GM12878 (cell line): ENCODE measurements around the gene SYT14. TPM values are rescaled to one million over a fixed set of nuclear protein-coding genes. Genes with fewer than 3 reads are reported as not detected.
A peak's percentile ranks its signal among the peaks of the same experiment; 100 is the strongest.

Source experiments
- ATAC-seq: fragments of 200-7000 bp; cut with Tn5 transposase; 3 replicates; pipeline ENCODE4 v1.9.1; 2020; ENCODE audit warnings: mild to moderate bottlenecking, moderate library complexity
- BruUV-seq: library from RNA; stranded (reverse); fragments of 400-500 nt; replicated peaks from 2 replicates; lab custom pipeline; 2021; lab: Mats Ljungman, UMichigan
- CTCF ChIA-PET: fragments of 300-600 bp; sonication (Branson Sonifier 250); formaldehyde crosslinking; extraction: SDS; loops from one replicate; lab custom pipeline; 2021; ENCODE audit warnings: inconsistent platforms; lab: Yijun Ruan, JAX
- POLR2A ChIA-PET: fragments of 350-600 bp; formaldehyde crosslinking; extraction: SDS; loops from one replicate; lab custom pipeline; 2021; ENCODE audit warnings: inconsistent platforms; lab: Charles Lee
- RAD21 ChIA-PET: fragments of 300-600 bp; sonication (Branson Sonifier 250); formaldehyde crosslinking; loops from one replicate; lab custom pipeline; 2023; ENCODE audit warnings: antibody characterized with exemption; ENCODE audit not compliant: unreplicated experiment; lab: Charles Lee
- SMC1A ChIA-PET: fragments of 300-600 bp; sonication (Branson Sonifier 250); formaldehyde crosslinking; loops from one replicate; lab custom pipeline; 2023; ENCODE audit not compliant: unreplicated experiment, uncharacterized antibody; lab: Charles Lee
- DNase-seq: peaks from one replicate; pipeline ENCODE4 v3.0.0-alpha.2; 2011; ENCODE audit warnings: low read depth, low spot score
- FAIRE-seq: peaks from 3 replicates; lab custom pipeline; 2011; peaks lifted over from hg19 to GRCh38; lab: Jason Lieb, UNC
- H2AFZ ChIP-seq: 2 replicates; pipeline ENCODE4 v1.6.0; 2011; ENCODE audit warnings: low read depth, low read length, control low read depth; ENCODE audit not compliant: control insufficient read depth
- H3K27ac ChIP-seq: 2 replicates; pipeline ENCODE4 v1.5.1; 2011; ENCODE audit warnings: control low read depth; ENCODE audit not compliant: control insufficient read depth, insufficient read depth
- H3K27me3 ChIP-seq, 2 experiments: replicated peaks in 1 of 2; 2 replicates each; pipeline versions ENCODE4 v1.6.0 to v1.6.1; 2011; ENCODE audit warnings: low read length in 1 of 2; ENCODE audit not compliant: control insufficient read depth in 2 of 2, insufficient read depth in 2 of 2
- H3K36me3 ChIP-seq, 2 experiments: 2 replicates each; pipeline ENCODE4 v1.5.1; 2011; ENCODE audit warnings: low read length in 1 of 2; ENCODE audit not compliant: control insufficient read depth in 2 of 2, insufficient read depth in 2 of 2
- H3K4me1 ChIP-seq: 2 replicates; pipeline ENCODE4 v1.6.1; 2011; ENCODE audit warnings: mild to moderate bottlenecking, low read length, moderate library complexity, mixed read lengths; ENCODE audit not compliant: control insufficient read depth, insufficient read depth
- H3K4me2 ChIP-seq: 2 replicates; pipeline ENCODE4 v1.6.0; 2011; ENCODE audit warnings: control low read depth; ENCODE audit not compliant: control insufficient read depth, insufficient read depth
- H3K4me3 ChIP-seq: fragments of 200-600 bp; sonication (generic); 2 replicates; pipeline ENCODE4 v1.5.1; 2016
- H3K79me2 ChIP-seq: 2 replicates; pipeline ENCODE4 v1.6.0; 2011; ENCODE audit warnings: low read length; ENCODE audit not compliant: control insufficient read depth, insufficient read depth
- H3K9ac ChIP-seq: 2 replicates; pipeline ENCODE4 v1.8.0; 2011; ENCODE audit warnings: low read length, control low read depth, mixed read lengths; ENCODE audit not compliant: control insufficient read depth, insufficient read depth
- H3K9me3 ChIP-seq: replicated peaks from 3 replicates; pipeline ENCODE4 v1.5.1; 2011; ENCODE audit warnings: mild to moderate bottlenecking, low read length; ENCODE audit not compliant: control insufficient read depth, insufficient read depth
- H4K20me1 ChIP-seq: 2 replicates; pipeline ENCODE4 v1.6.0; 2011; ENCODE audit not compliant: control insufficient read depth, insufficient read depth
- ASH2L ChIP-seq: fragments of 300-600, 200-600 bp; sonication (generic); IDR thresholded peaks from 2 replicates; pipeline ENCODE4 v1.6.1; 2017; ENCODE audit warnings: low read depth, mild to moderate bottlenecking, borderline replicate concordance
- DPF2 ChIP-seq: fragments of 450-650 bp; IDR thresholded peaks from 2 replicates; pipeline ENCODE4 v1.6.1; 2017; ENCODE audit warnings: mild to moderate bottlenecking
- NR2C2 ChIP-seq: IDR thresholded peaks from 2 replicates; pipeline ENCODE4 v1.6.1; 2011; ENCODE audit warnings: borderline replicate concordance, low read depth; ENCODE audit not compliant: control insufficient read depth, insufficient read length
- SIN3A ChIP-seq: IDR thresholded peaks from 2 replicates; pipeline ENCODE4 v1.6.1; 2012; ENCODE audit warnings: low read depth, low read length, improper control_type of control experiment
- ZBTB33 ChIP-seq: fragments of 450-650 bp; IDR thresholded peaks from 2 replicates; pipeline ENCODE4 v1.6.1; 2017; ENCODE audit warnings: mild to moderate bottlenecking
- ZNF24 ChIP-seq: fragments of 450-650 bp; IDR thresholded peaks from 2 replicates; pipeline ENCODE4 v1.6.1; 2017; ENCODE audit warnings: antibody characterized with exemption, mild to moderate bottlenecking
- ZSCAN29 ChIP-seq: fragments of 450-650 bp; IDR thresholded peaks from 2 replicates; pipeline ENCODE4 v1.6.1; 2017; ENCODE audit warnings: mild to moderate bottlenecking, moderate library complexity
- WGBS: methylation state at CpG from one replicate; pipeline ENCODE4 v1.1.6; 2016; ENCODE audit warnings: low lambda C conversion rate; ENCODE audit not compliant: insufficient replicate concordance, insufficient coverage; ENCODE audit errors: missing lambda C conversion rate; 5-methylcytosine and 5-hydroxymethylcytosine counted together
- in situ Hi-C: fragments of 300-500 bp; cut with MboI; formaldehyde crosslinking; loops from 9 replicates; pipeline ENCODE4 v1.14.3; 2018; ENCODE audit warnings: mixed read lengths
- intact Hi-C: fragments of 100-400 bp; cut with micrococcal nuclease; formaldehyde crosslinking; loops from one replicate; pipeline ENCODE4 v1.14.2; 2022; ENCODE audit not compliant: unreplicated experiment
- polyA plus RNA-seq, 11 experiments: library from polyadenylated mRNA; depleted of rRNA in 4 of 11; unstranded in 6 of 11; stranded (reverse) in 5 of 11; fragments of >200 nt; fragmentation: Nextera tagmentation in 4 of 11; fragmentation: Illumina TruSeq in 1 of 11; extraction: Ambion mirVana in 4 of 11; extraction: Trizol in 1 of 11; gene quantifications; 1 replicate in 1 of 11; 2 replicates in 10 of 11; pipeline versions ENCODE4 v1.2.1 to v1.2.3, GENCODE V29; 2011 to 2016; ENCODE audit warnings: inconsistent platforms in 2 of 11, missing spikeins in 2 of 11, low read depth in 1 of 11
- total RNA-seq, 4 experiments: library from RNA; depleted of rRNA in 3 of 4; stranded (reverse); fragments of >200 nt in 3 of 4; fragmentation: Illumina TruSeq in 1 of 4; extraction: Trizol in 1 of 4; gene quantifications; 2 replicates each; pipeline versions ENCODE4 v1.2.1 to v1.2.3, GENCODE V29; 2013 to 2021
- TF ChIP-seq, protein P1 (sequence below): fragments of 450-650 bp; IDR thresholded peaks from 2 replicates; pipeline ENCODE4 v1.6.1; 2016; ENCODE audit warnings: mild to moderate bottlenecking
- TF ChIP-seq, protein P2 (sequence below): IDR thresholded peaks from 2 replicates; pipeline ENCODE4 v1.6.1; 2011; ENCODE audit warnings: low read depth, mild to moderate bottlenecking, low read length, moderate library complexity, borderline replicate concordance; ENCODE audit errors: extremely low read depth
- TF ChIP-seq, protein P3 (sequence below): fragments of 450-650 bp; IDR thresholded peaks from 2 replicates; pipeline ENCODE4 v1.6.1; 2017; ENCODE audit warnings: low read depth, mild to moderate bottlenecking, moderate library complexity

Gene SYT14
- total and polyA plus RNA-seq, 10 of the 15 experiments (the other 5 are each of a cell fraction or from before 2014, with no cell fraction given) = under 0.01 TPM; not detected in 9

DNA sequence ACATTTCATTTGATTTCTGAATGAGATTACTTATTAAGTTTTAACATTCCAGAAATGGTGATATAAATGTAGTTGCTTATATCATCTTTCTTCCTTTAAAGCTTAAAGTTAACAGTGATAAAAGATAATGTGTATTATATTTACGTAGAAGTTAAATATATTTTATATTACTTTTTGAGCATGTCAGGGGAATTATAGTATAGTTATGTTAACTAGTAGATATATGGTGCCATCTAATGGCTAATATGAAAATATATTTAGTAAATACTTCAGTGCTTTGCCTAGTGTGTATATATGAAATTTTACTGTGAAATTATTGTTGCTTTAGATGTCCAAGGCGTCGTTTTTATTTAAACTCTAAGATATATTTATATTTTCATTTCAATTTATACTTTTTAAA is 51.5 kb downstream of the SYT14 start:
- TF ChIP-seq SIN3A (no peak), ASH2L (no peak)
- TF ChIP-seq, protein P1, sequence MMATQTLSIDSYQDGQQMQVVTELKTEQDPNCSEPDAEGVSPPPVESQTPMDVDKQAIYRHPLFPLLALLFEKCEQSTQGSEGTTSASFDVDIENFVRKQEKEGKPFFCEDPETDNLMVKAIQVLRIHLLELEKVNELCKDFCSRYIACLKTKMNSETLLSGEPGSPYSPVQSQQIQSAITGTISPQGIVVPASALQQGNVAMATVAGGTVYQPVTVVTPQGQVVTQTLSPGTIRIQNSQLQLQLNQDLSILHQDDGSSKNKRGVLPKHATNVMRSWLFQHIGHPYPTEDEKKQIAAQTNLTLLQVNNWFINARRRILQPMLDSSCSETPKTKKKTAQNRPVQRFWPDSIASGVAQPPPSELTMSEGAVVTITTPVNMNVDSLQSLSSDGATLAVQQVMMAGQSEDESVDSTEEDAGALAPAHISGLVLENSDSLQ = no peak
- ChIA-PET RAD21 (no interaction called here), SMC1A (interaction anchor here (1.2 kb wide), 1 partner anchor 128 kb away, joined by 5 read pairs; no protein-coding TSS in a partner anchor), CTCF (interaction anchor here (1.2 to 3.6 kb wide), 4 partner anchors 126 to 167 kb away, joined by 3 to 24 read pairs (median 8); no protein-coding TSS in a partner anchor), POLR2A (no interaction called here)
- no TSS peak for BruUV-seq
- DNase-seq (no peak), FAIRE-seq (no peak), ATAC-seq (peak; percentile 59; the same call in 2 of the 3 replicates)
- intact Hi-C loops (loop anchor here (1.0 kb wide), 1 partner anchor 129 kb away; no protein-coding TSS in a partner anchor), in situ Hi-C loops (loop anchor here (5.0 kb wide), 1 partner anchor 127 kb away; no protein-coding TSS in a partner anchor)
- Histone ChIP-seq H3K4me1 (no peaks in the 10 kb centered on the region), H3K4me3 (no peak overlapping the region), H4K20me1 (no peaks in the 10 kb centered on the region), H3K9ac (no peak overlapping the region), H3K27ac (no peak overlapping the region), H3K4me2 (no peak overlapping the region), H3K79me2 (no peaks in the 10 kb centered on the region), H3K36me3 (no peaks in the 10 kb centered on the region), H2AFZ (no peak overlapping the region), H3K27me3 (no peaks in the 10 kb centered on the region; a peak in 1 of 4 replicates), H3K9me3 (no peaks in the 10 kb centered on the region)
- WGBS = 1% methylated on average over 3 of the region's 3 CpGs

- no peaks in the 10 kb centered on the region for H3K79me2 ChIP-seq
- ATAC-seq (no peak), DNase-seq (no peak), FAIRE-seq (no peak)
- CTCF ChIA-PET = interaction anchor here (0.5 to 1.4 kb wide), 5 partner anchors 31 to 390 kb away, joined by 3 read pairs; no protein-coding TSS in a partner anchor
- RAD21 ChIA-PET = no interaction called here
- no peak overlapping the region for H3K9ac ChIP-seq
- H3K27ac ChIP-seq = no peak overlapping the region
- no TSS peak for BruUV-seq
- in situ Hi-C loops = no loop called here
- POLR2A ChIA-PET = no interaction called here
- H3K36me3 ChIP-seq = no peaks in the 10 kb centered on the region
- H4K20me1 ChIP-seq = no peaks in the 10 kb centered on the region
- SMC1A ChIA-PET = no interaction called here
- no peak overlapping the region for H3K4me2 ChIP-seq
- H3K27me3 ChIP-seq = no peaks in the 10 kb centered on the region; a peak in 1 of 4 replicates
- no peak overlapping the region for H3K4me3 ChIP-seq
- no peaks in the 10 kb centered on the region for H3K4me1 ChIP-seq
- no peak overlapping the region for H2AFZ ChIP-seq
- intact Hi-C loops = no loop called here
- H3K9me3 ChIP-seq = no peaks in the 10 kb centered on the region
- WGBS = 40% methylated on average over 9 of the region's 9 CpGs
- TF ChIP-seq NR2C2 = no peak
- no peak for TF ChIP-seq ZNF24
- TF ChIP-seq, protein P2, sequence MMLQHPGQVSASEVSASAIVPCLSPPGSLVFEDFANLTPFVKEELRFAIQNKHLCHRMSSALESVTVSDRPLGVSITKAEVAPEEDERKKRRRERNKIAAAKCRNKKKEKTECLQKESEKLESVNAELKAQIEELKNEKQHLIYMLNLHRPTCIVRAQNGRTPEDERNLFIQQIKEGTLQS = no peak
- no peak for TF ChIP-seq ZSCAN29
- TF ChIP-seq ZBTB33 = no peak
- TF ChIP-seq, protein P3, sequence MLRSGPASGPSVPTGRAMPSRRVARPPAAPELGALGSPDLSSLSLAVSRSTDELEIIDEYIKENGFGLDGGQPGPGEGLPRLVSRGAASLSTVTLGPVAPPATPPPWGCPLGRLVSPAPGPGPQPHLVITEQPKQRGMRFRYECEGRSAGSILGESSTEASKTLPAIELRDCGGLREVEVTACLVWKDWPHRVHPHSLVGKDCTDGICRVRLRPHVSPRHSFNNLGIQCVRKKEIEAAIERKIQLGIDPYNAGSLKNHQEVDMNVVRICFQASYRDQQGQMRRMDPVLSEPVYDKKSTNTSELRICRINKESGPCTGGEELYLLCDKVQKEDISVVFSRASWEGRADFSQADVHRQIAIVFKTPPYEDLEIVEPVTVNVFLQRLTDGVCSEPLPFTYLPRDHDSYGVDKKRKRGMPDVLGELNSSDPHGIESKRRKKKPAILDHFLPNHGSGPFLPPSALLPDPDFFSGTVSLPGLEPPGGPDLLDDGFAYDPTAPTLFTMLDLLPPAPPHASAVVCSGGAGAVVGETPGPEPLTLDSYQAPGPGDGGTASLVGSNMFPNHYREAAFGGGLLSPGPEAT = no peak
- no peak for TF ChIP-seq DPF2
Measured at GRCh38 chr1:209993061-209993830, 55.2 kb downstream of the SYT14 start.
